Thymus (tissue), 11 donors: Measurements from ENCODE around the gene GTSF1L. TPM values are rescaled to one million over a fixed set of nuclear protein-coding genes. Genes with fewer than 3 reads are reported as not detected.
A peak's percentile ranks its signal among the peaks of the same experiment; 100 is the strongest.

Experiments used
- DNase-seq, 9 donors: peaks; one replicate each; pipeline ENCODE4 v3.0.0-alpha.2; 2013; ENCODE audit warnings: low spot score in 9 of 9, low read depth in 6 of 9, missing footprints in 1 of 9
- H3K27ac ChIP-seq, 2 donors: one replicate each; pipeline ENCODE4 v1.5.1; 2013; ENCODE audit warnings: control low read depth in 1 of 2, low read depth in 1 of 2, low read length in 1 of 2, mild to moderate bottlenecking in 1 of 2, moderate library complexity in 1 of 2
- H3K27me3 ChIP-seq, 2 donors: one replicate each; pipeline ENCODE4 v1.5.1; 2013; ENCODE audit warnings: low read length in 1 of 2; ENCODE audit not compliant: control insufficient read depth in 2 of 2, insufficient read depth in 1 of 2
- H3K36me3 ChIP-seq, 2 donors: one replicate each; pipeline ENCODE4 v1.5.1; 2013; ENCODE audit warnings: low read length in 1 of 2, mild to moderate bottlenecking in 1 of 2, moderate library complexity in 1 of 2; ENCODE audit not compliant: control insufficient read depth in 2 of 2, insufficient read depth in 2 of 2
- H3K4me1 ChIP-seq, 2 donors: one replicate each; pipeline ENCODE4 v1.5.1; 2013; ENCODE audit warnings: low read length in 2 of 2; ENCODE audit not compliant: control insufficient read depth in 2 of 2, insufficient read depth in 2 of 2
- H3K4me3 ChIP-seq, 2 donors: one replicate each; pipeline ENCODE4 v1.5.1; 2013; ENCODE audit warnings: low read length in 2 of 2, control low read depth in 1 of 2, mild to moderate bottlenecking in 1 of 2
- H3K9me3 ChIP-seq, 2 donors: one replicate each; pipeline ENCODE4 v1.5.1; 2013; ENCODE audit warnings: low read length in 1 of 2, mild to moderate bottlenecking in 1 of 2; ENCODE audit not compliant: control insufficient read depth in 2 of 2, insufficient read depth in 1 of 2
- WGBS: extraction: QIAGEN DNeasy Blood & Tissue Kit; methylation state at CpG from one replicate; pipeline ENCODE4 v1.1.7; 2013; 5-methylcytosine and 5-hydroxymethylcytosine counted together
- polyA plus RNA-seq: library from polyadenylated mRNA; stranded (reverse); fragments of 200-250 nt; gene quantifications from one replicate; pipeline ENCODE4 v1.2.3, GENCODE V29; 2013
- total RNA-seq: library from RNA; stranded (reverse); fragments of 120-200 nt; gene quantifications from one replicate; pipeline ENCODE4 v1.2.4, GENCODE V29; 2013
- donor health status: healthy.

The GTSF1L gene
- total and polyA plus RNA-seq, 2 donors: 0.14 to 0.75 TPM

DNA sequence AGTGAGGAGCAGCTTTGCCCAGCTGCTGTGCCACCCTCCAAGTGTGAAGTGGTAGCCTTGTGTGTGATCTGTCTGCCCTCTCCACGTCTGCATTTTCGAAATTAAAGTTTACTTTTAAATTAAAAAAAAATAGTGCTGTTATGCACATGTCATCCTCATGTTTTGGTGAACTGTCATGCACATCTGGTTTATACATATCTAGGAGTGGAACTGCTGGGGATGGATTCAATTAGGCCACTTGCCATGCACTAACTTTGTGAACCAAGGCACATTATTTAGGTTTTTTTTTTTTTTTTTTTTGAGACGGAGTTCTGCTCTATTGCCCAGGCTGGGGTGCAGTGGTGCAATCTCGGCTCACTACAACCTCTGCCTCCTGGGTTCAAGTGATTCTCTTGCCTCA lies 3.6 kb downstream of the GTSF1L start:
- WGBS: 92% methylated on average over 4 of the region's 4 CpGs

DNA sequence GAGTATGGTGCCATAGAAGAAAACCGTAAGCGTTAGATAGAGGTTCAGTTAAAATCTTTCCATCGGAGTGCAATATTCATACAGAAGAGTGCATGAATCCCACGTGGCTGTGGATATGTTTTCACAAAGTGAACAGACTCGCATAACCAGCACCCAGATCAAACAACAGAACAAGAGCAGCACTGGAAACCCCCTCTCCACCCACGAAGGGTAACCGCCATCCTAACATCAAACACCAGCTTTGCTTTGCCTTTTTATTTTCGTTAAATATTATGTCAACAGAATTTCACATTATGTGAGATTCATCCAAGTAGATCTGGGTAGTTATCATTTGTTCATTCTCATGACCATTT lies 4.7 kb downstream of the GTSF1L start:
- Histone ChIP-seq H3K4me1 (peaks cover 9 to 15% of the 10 kb centered on the region in 2 donors), H3K27me3 (no peaks in the 10 kb centered on the region), H3K4me3 (no peak overlapping the region), H3K9me3 (no peaks in the 10 kb centered on the region), H3K27ac (peak overlapping the region; percentile 25 to 34), H3K36me3 (peaks cover 0 to 8% of the 10 kb centered on the region in 2 donors)
- peak in 7 of 9 donors; percentile 20 to 71 (median 41) for DNase-seq
- WGBS: 43% methylated on average over 8 of the region's 8 CpGs

More for the DNA sequence above, 3.6 kb downstream of the GTSF1L start:
- no peak overlapping the region for H3K27ac ChIP-seq
- H3K4me1 ChIP-seq: peaks cover 9 to 15% of the 10 kb centered on the region in 2 donors
- no peak overlapping the region for H3K4me3 ChIP-seq
- no peaks in the 10 kb centered on the region for H3K9me3 ChIP-seq
- DNase-seq: no peak
- no peaks in the 10 kb centered on the region for H3K36me3 ChIP-seq
- no peaks in the 10 kb centered on the region for H3K27me3 ChIP-seq

DNA sequence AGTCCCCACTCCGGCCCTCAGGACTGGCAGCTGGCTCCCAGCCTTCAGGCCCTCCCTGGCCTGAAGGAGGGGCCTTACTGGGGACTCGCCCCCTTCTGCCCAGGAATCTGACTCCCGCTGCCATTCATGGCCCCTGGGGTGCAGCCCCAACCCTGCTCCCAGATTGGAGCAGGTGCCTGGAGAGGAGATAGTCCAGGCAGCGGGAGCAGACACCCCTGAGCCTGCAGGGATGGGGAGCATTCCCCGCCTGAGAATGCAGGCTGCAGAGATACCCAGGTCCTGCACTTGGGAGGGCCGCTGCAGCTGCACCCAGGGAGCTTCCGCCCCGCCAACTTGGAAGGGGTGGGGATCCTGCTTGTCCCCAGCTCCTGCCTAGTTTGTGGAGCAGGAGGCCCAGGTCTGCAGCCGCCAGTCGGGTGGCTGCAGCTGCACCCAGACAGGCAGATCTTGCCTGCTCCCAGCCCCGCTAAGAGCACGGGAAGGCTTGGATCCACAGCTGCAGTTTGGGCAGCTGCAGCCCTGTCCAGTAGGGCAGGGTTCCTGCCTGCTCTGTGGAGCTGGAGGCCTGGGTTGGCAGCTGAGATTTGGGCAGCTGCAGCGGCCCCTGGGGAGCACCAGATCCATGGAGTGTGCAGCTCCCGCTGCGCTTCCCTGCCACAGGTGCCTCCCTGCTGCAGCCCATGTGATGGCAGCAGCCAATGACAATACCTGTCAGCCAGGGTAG lies 5.2 kb downstream of the GTSF1L start:
- H3K27me3 ChIP-seq: no peaks in the 10 kb centered on the region
- H3K27ac ChIP-seq: peak overlapping the region; percentile 34 to 65
- no peak for DNase-seq
- H3K9me3 ChIP-seq: no peaks in the 10 kb centered on the region
- WGBS: 73% methylated on average over 15 of the region's 15 CpGs
- peaks cover 9 to 15% of the 10 kb centered on the region in 2 donors for H3K4me1 ChIP-seq
- H3K4me3 ChIP-seq: no peak overlapping the region
- peaks cover 0 to 9% of the 10 kb centered on the region in 2 donors for H3K36me3 ChIP-seq

DNA sequence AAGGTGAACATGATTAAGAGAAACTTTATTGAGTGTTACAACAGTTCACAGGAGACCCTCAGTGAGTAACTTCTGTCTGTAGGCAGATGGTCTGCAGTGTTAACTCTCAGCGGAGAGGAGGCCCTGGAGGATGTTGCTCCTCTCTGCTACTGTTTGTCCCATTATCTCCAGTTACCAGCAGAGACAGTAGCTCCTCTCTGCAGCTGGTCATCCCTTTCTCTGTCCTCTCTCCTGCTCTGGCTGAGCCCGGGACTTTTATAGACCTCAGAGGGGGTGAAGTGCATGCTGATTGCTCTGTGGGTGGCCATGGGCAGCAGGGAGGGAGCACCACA lies 5.7 kb downstream of the GTSF1L start:
- no peak overlapping the region for H3K4me3 ChIP-seq
- H3K27me3 ChIP-seq: no peaks in the 10 kb centered on the region
- peaks cover 3 to 11% of the 10 kb centered on the region in 2 donors for H3K36me3 ChIP-seq
- DNase-seq: no peak
- peaks cover 9 to 15% of the 10 kb centered on the region in 2 donors for H3K4me1 ChIP-seq
- no peaks in the 10 kb centered on the region for H3K9me3 ChIP-seq
- H3K27ac ChIP-seq: no peak overlapping the region
- WGBS: 0% methylated on average over 2 of the region's 2 CpGs

DNA sequence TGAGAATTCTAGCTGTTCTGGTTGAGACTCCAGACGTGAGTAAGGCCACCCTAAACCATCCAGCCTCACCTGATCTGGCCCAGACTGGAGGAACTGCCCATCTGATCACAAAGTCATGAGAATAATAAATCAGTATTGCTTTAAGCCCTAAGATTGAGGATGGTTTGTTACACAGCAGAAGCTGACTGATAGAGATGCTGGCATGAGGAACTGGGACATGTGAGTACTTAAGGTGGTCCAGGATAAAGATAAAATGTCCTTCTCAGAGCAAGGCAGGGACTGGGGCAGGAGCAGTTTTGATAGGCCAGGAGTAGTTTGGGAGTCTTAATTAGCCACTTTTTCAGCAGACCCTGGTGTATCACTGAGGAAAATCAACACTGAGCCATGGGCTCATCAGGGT lies 6.8 kb downstream of the GTSF1L start:
- Histone ChIP-seq H3K27ac (no peak overlapping the region), H3K9me3 (no peaks in the 10 kb centered on the region), H3K4me3 (no peak overlapping the region), H3K36me3 (peaks cover 5 to 22% of the 10 kb centered on the region in 2 donors), H3K27me3 (no peaks in the 10 kb centered on the region), H3K4me1 (peaks cover 9 to 15% of the 10 kb centered on the region in 2 donors)
- 93% methylated on average over 1 of the region's 1 CpG for WGBS
- DNase-seq: no peak

DNA sequence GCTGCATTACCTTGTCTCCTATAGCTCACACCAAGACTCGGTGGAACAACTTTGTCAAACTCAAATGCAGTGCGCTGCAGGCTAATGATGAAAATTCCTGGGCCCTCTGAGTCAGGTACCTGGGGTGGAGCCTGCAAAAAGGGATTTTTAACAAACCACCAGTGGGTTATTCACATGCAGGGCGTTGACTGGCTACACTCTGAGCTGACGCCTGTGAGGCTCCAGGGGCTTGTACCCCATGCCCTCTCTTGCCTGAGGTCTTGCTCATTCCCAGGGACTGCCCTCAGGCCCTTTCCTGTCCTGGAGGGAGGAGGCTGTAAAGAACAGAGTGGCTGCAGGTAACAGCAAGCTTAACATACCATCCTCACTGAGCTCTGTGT lies 9.2 kb downstream of the GTSF1L start:
- 98% methylated on average over 4 of the region's 4 CpGs for WGBS

DNA sequence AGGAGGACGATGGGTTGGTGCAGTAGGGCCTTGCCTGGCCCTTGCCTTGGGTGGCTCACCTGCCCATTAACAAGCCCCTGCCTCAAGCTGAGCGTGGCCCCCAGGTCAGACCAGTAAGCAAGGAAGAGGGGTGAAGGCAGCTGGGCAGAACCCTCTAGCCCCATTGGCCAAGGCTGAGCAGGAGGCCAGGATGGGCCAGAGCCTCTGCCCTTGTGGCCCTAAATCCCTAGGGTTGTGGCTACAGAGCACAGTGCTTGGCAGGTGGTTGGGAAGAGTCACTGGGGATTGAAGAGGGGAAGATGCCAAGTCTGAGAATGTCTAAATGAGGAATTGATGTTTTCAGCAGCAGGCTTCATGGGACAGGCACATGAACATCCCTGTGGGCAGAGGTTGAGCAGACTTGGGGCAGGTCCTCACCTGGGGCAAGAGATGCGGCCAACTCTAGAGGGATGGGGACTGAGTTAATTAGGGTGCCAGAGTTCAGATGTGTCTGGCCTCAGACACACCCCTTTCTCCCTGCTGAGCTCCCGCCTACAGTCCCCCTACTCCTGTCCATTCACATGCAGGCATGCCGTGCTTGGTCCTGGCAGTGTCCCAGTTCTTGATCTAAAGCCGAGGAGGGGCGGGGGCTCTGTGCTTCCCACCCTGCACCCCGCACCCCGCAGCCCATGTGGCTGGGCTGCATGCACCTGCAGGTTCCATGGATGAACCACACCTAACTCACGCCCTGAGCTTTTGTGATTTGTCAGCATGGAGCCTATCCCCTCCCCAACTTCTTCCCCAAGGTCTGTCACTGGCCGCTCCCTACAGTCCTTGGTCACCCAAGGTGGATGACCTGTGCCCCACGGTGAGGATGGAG lies 9.8 kb downstream of the GTSF1L start:
- WGBS: 98% methylated on average over 12 of the region's 12 CpGs
- H3K27me3 ChIP-seq: no peaks in the 10 kb centered on the region
- no peak overlapping the region for H3K27ac ChIP-seq
- peaks cover 9 to 10% of the 10 kb centered on the region in 2 donors for H3K4me1 ChIP-seq
- H3K4me3 ChIP-seq: no peak overlapping the region
- DNase-seq: no peak
- H3K9me3 ChIP-seq: no peaks in the 10 kb centered on the region
- peaks cover 9 to 38% of the 10 kb centered on the region in 2 donors for H3K36me3 ChIP-seq

More for the DNA sequence above, 9.2 kb downstream of the GTSF1L start:
- Histone ChIP-seq H3K9me3 (no peaks in the 10 kb centered on the region), H3K36me3 (peaks cover 9 to 36% of the 10 kb centered on the region in 2 donors), H3K27me3 (no peaks in the 10 kb centered on the region), H3K4me3 (no peak overlapping the region), H3K27ac (no peak overlapping the region), H3K4me1 (peaks cover 9 to 14% of the 10 kb centered on the region in 2 donors)
- DNase-seq: no peak

GRCh38 chr20:43716123-43716522 lies 10.7 kb downstream of the GTSF1L start:
- 97% methylated on average over 4 of the region's 4 CpGs for WGBS
- Histone ChIP-seq H3K36me3 (peaks cover 11 to 47% of the 10 kb centered on the region in 2 donors), H3K4me3 (no peak overlapping the region), H3K27me3 (no peaks in the 10 kb centered on the region), H3K9me3 (no peaks in the 10 kb centered on the region), H3K4me1 (peaks cover 1 to 2% of the 10 kb centered on the region in 2 donors), H3K27ac (no peak overlapping the region)
- no peak for DNase-seq

GRCh38 chr20:43715511-43715910 lies 11.3 kb downstream of the GTSF1L start:
- 97% methylated on average over 6 of the region's 6 CpGs for WGBS
- H3K27ac ChIP-seq: no peak overlapping the region

More at GRCh38 chr20:43715511-43715910, 11.3 kb downstream of the GTSF1L start:
- Histone ChIP-seq H3K4me3 (no peak overlapping the region), H3K4me1 (no peaks in the 10 kb centered on the region), H3K36me3 (peaks cover 16 to 53% of the 10 kb centered on the region in 2 donors), H3K27me3 (no peaks in the 10 kb centered on the region), H3K9me3 (no peaks in the 10 kb centered on the region)
- no peak for DNase-seq
